ENCODE results near the gene PGM2. TPM values are rescaled to one million over a fixed set of nuclear protein-coding genes. Genes with fewer than 3 reads are reported as not detected.
A peak's percentile ranks its signal among the peaks of the same experiment; 100 is the strongest.

The PGM2 gene
- total RNA-seq, 2 experiments from 2014 or later = 53.7 to 53.9 TPM

- Mint-ChIP-seq H3K36me3 (ENCODE audit: low read depth) (no peaks in the 10 kb centered on the region), H3K4me3 (peak overlapping the region; percentile 89), H3K27me3 (ENCODE audit: low read depth) (peaks cover 8% of the 10 kb centered on the region), H3K4me1 (ENCODE audit: low read depth) (peaks cover 37% of the 10 kb centered on the region), H3K27ac (peak overlapping the region; percentile 86), H3K9me3 (no peaks in the 10 kb centered on the region)
- DNase-seq = peak; percentile 74
- intact Hi-C loops (cut with micrococcal nuclease) = loop anchor here (1.0 to 10.0 kb wide), 15 partner anchors 18 to 1567 kb away; partner anchors contain the start of genes PGM2, RELL1 and TMEM156
- CTCF ChIA-PET = interaction anchor here (0.7 to 1.3 kb wide), 7 partner anchors 19 to 289 kb away, joined by 3 to 5 read pairs (median 3); no protein-coding TSS in a partner anchor
Observed at GRCh38 chr4:37891260-37892159, 65.0 kb downstream of the PGM2 start.

- H3K27ac Mint-ChIP-seq = no peak overlapping the region
- intact Hi-C loops (cut with micrococcal nuclease) = loop anchor here (5.0 to 10.0 kb wide), 4 partner anchors 782 to 1568 kb away; partner anchors contain the start of gene TMEM156
- H3K4me3 Mint-ChIP-seq = peak overlapping the region; percentile 30
- H3K36me3 Mint-ChIP-seq (ENCODE audit: low read depth) = no peaks in the 10 kb centered on the region
- H3K27me3 Mint-ChIP-seq (ENCODE audit: low read depth) = peaks cover 8% of the 10 kb centered on the region
- peaks cover 46% of the 10 kb centered on the region for H3K4me1 Mint-ChIP-seq (ENCODE audit: low read depth)
- H3K9me3 Mint-ChIP-seq = no peaks in the 10 kb centered on the region
- CTCF ChIA-PET = interaction anchor here (0.5 to 1.0 kb wide), 2 partner anchors 8 to 35 kb away, joined by 3 read pairs; no protein-coding TSS in a partner anchor
- DNase-seq = peak; percentile 60
Observed at GRCh38 chr4:37892641-37893040, 66.2 kb downstream of the PGM2 start.

DNA sequence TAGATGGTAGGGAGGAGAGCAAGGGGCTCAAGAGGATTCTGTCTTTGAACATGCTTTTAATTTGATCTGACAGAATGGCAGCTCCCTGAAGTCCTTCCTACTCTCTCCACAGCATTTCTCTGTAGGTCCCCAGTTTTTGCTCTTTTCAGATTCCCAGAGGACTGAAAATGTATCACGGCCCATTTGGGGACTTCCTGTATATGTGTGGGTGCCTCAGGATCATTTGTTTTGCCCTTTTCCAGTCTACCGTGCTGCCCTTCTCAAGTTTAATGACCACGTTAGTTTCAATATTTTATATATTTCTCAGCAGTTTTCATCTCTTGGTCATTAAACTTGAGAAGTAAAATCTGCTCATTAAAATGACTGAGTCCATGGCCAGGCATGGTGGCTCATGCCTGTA is 66.7 kb downstream of the PGM2 start:
- H3K4me1 Mint-ChIP-seq (ENCODE audit: low read depth) = peaks cover 47% of the 10 kb centered on the region
- no peak overlapping the region for H3K4me3 Mint-ChIP-seq

GRCh38 chr4:37895271-37895670 is 68.8 kb downstream of the PGM2 start:
- Mint-ChIP-seq H3K9me3 (no peaks in the 10 kb centered on the region), H3K36me3 (ENCODE audit: low read depth) (peaks cover 4% of the 10 kb centered on the region), H3K4me1 (ENCODE audit: low read depth) (peaks cover 55% of the 10 kb centered on the region), H3K27me3 (ENCODE audit: low read depth) (peaks cover under 1% of the 10 kb centered on the region), H3K27ac (no peak overlapping the region), H3K4me3 (no peak overlapping the region)
- intact Hi-C loops (cut with micrococcal nuclease) = loop anchor here (10.0 kb wide), 3 partner anchors 780 to 1570 kb away; no protein-coding TSS in a partner anchor
- DNase-seq = no peak
- CTCF ChIA-PET = interaction anchor here (1.2 kb wide), 1 partner anchor 19 kb away, joined by 4 read pairs; no protein-coding TSS in a partner anchor

More for the DNA sequence above, 66.7 kb downstream of the PGM2 start:
- Mint-ChIP-seq H3K27me3 (ENCODE audit: low read depth) (peaks cover 8% of the 10 kb centered on the region), H3K9me3 (no peaks in the 10 kb centered on the region), H3K36me3 (ENCODE audit: low read depth) (no peaks in the 10 kb centered on the region), H3K27ac (peak overlapping the region; percentile 47)
- intact Hi-C loops (cut with micrococcal nuclease) = loop anchor here (5.0 to 10.0 kb wide), 4 partner anchors 782 to 1568 kb away; partner anchors contain the start of gene TMEM156
- DNase-seq = no peak
- CTCF ChIA-PET = no interaction called here

DNA sequence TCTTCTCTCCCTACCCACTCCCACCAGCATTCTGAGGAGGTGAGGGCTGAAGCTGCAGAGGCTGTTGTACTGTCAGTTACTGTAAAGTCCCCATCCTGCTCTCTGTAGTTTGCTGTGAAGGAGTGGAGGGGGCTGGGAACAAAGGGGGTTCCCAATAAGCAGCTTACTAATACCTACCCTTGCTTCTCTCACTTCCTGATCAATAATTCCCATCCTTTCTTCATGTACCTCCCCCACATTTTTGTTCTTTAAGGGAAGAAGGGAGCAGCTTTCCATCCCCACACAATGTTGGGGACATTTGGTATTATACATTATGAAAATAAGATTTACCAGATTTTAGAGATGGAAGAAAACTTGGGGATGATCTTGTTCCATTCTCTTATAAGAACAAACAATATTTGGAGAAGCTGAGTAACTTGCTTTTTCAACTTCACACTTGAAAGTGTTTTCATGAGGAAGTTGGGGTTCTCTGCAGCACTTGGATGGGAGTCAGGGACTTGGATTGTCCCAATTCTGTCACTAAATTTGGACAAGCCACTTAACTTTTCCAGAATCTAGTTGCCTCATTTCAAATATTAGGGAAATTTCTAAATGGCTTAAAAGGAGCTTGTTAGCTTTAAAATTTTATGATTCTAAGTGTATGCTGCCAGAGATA is 69.8 kb downstream of the PGM2 start:
- intact Hi-C loops (cut with micrococcal nuclease) = loop anchor here (10.0 kb wide), 3 partner anchors 778 to 1572 kb away; no protein-coding TSS in a partner anchor
- CTCF ChIA-PET = interaction anchor here (0.7 to 1.7 kb wide), 3 partner anchors 18 to 93 kb away, joined by 3 to 4 read pairs (median 4); no protein-coding TSS in a partner anchor
- Mint-ChIP-seq H3K27me3 (ENCODE audit: low read depth) (no peaks in the 10 kb centered on the region), H3K4me3 (no peak overlapping the region), H3K27ac (no peak overlapping the region), H3K9me3 (no peaks in the 10 kb centered on the region), H3K36me3 (ENCODE audit: low read depth) (peaks cover 4% of the 10 kb centered on the region), H3K4me1 (ENCODE audit: low read depth) (peaks cover 57% of the 10 kb centered on the region)
- no peak for DNase-seq

DNA sequence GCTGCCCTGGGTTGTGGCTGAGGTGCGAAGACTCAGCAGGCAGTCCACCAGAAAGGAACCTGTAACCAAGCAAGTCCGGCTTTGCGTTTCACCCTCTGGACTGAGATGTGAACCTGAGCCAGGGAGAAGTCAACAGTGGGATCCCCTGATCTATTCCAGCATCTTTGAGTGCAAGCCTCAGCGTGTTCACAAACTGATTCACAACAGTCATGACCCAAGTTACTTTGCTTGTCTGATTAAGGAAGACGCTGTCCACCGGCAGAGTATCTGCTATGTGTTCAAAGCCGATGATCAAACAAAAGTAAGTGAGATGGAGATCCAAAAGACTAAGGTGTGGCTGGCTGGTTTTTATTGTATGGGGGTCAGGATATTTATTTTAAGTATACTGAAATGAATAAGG is 75.7 kb downstream of the PGM2 start:
- Mint-ChIP-seq H3K9me3 (no peaks in the 10 kb centered on the region), H3K27me3 (ENCODE audit: low read depth) (no peaks in the 10 kb centered on the region), H3K4me3 (no peak overlapping the region), H3K36me3 (ENCODE audit: low read depth) (peaks cover 11% of the 10 kb centered on the region), H3K27ac (no peak overlapping the region), H3K4me1 (ENCODE audit: low read depth) (peaks cover 33% of the 10 kb centered on the region)
- CTCF ChIA-PET = no interaction called here
- intact Hi-C loops (cut with micrococcal nuclease) = no loop called here
- no peak for DNase-seq

DNA sequence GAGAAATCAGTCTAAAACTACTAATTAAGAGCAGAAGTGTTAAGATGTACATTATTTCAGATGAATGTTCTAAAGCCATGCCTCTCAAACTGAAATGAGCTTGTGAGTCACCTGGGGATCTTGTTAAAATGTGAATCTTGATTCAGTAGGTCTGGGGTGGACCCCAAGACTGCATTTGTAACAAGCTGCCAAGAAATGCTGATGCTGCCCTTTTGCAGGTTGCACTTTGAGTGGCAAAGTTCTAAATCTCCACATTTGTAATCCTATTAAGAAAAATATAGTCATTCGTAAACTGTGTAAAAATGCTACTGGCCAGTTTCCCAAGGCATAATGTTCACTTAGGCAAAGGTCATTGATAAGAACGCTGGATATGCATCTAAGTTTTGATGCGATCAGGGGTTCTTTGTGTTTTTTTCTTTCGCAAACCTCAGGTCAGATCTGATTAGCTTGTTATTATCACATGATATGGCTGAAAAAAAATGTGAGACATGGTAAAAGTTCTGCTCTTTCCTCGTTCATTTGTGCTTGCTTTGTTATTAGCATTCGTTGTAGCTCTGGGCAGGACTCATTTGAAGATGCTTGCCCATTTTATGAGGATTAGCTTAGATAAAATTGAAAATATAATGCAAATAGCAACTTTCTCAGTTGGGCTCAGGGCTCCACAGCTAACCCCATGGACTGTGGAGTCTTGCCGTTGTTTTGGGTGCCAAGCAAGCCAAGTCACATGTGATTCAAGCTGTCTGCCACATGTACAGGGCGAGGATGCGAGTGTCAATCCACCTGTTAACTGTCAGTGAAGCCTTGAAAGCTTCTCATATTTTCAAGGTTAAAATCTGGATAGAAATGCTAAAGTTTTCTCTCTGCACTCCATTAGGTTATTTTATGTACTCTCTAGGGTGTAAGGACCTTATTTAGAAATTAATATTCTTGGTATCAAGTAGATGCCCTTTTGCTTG is 76.5 kb downstream of the PGM2 start:
- Mint-ChIP-seq H3K36me3 (ENCODE audit: low read depth) (peaks cover 14% of the 10 kb centered on the region), H3K27ac (no peak overlapping the region), H3K27me3 (ENCODE audit: low read depth) (no peaks in the 10 kb centered on the region), H3K4me3 (no peak overlapping the region), H3K4me1 (ENCODE audit: low read depth) (peaks cover 35% of the 10 kb centered on the region), H3K9me3 (no peaks in the 10 kb centered on the region)
- DNase-seq = no peak
- CTCF ChIA-PET = interaction anchor here (0.6 kb wide), 1 partner anchor 11 kb away, joined by 4 read pairs; no protein-coding TSS in a partner anchor
- intact Hi-C loops (cut with micrococcal nuclease) = no loop called here

GRCh38 chr4:37903901-37904300 is 77.4 kb downstream of the PGM2 start:
- Mint-ChIP-seq H3K4me3 (no peak overlapping the region), H3K9me3 (no peaks in the 10 kb centered on the region), H3K4me1 (ENCODE audit: low read depth) (peaks cover 38% of the 10 kb centered on the region), H3K27ac (no peak overlapping the region), H3K27me3 (ENCODE audit: low read depth) (no peaks in the 10 kb centered on the region), H3K36me3 (ENCODE audit: low read depth) (peaks cover 14% of the 10 kb centered on the region)
- CTCF ChIA-PET = no interaction called here
- DNase-seq = no peak
- intact Hi-C loops (cut with micrococcal nuclease) = no loop called here

GRCh38 chr4:37904824-37905223 is 78.3 kb downstream of the PGM2 start:
- Mint-ChIP-seq H3K4me1 (ENCODE audit: low read depth) (peaks cover 40% of the 10 kb centered on the region), H3K36me3 (ENCODE audit: low read depth) (peaks cover 11% of the 10 kb centered on the region), H3K9me3 (no peaks in the 10 kb centered on the region), H3K4me3 (no peak overlapping the region), H3K27ac (no peak overlapping the region), H3K27me3 (ENCODE audit: low read depth) (no peaks in the 10 kb centered on the region)
- CTCF ChIA-PET = no interaction called here
- intact Hi-C loops (cut with micrococcal nuclease) = no loop called here
- no peak for DNase-seq

GRCh38 chr4:37905533-37906169 is 79.2 kb downstream of the PGM2 start:
- Mint-ChIP-seq H3K27me3 (ENCODE audit: low read depth) (no peaks in the 10 kb centered on the region), H3K9me3 (no peaks in the 10 kb centered on the region), H3K4me1 (ENCODE audit: low read depth) (peaks cover 38% of the 10 kb centered on the region), H3K36me3 (ENCODE audit: low read depth) (peaks cover 11% of the 10 kb centered on the region), H3K4me3 (no peak overlapping the region), H3K27ac (no peak overlapping the region)
- intact Hi-C loops (cut with micrococcal nuclease) = no loop called here
- CTCF ChIA-PET = no interaction called here
- no peak for DNase-seq
